Esophagus muscularis mucosa (tissue), 4 donors: ENCODE measurements around the gene RERE.

Experiments used
- CTCF ChIP-seq, 3 experiments: fragments of 200-600 bp in 2 of 3; fragments of 450-650 bp in 1 of 3; sonication (generic) in 2 of 3; IDR thresholded peaks; one replicate each; pipeline ENCODE4 v1.5.1; 2017 to 2019; ENCODE audit warnings: antibody characterized with exemption in 3 of 3, mild to moderate bottlenecking in 2 of 3, moderate library complexity in 1 of 3
- EP300 ChIP-seq: sonication (generic); formaldehyde crosslinking; IDR thresholded peaks from one replicate; pipeline ENCODE4 v1.6.1; 2017; ENCODE audit warnings: antibody characterized with exemption
- POLR2AphosphoS5 ChIP-seq, 2 donors: sonication (generic); formaldehyde crosslinking; IDR thresholded peaks; one replicate each; pipeline ENCODE4 v1.6.1; 2017; ENCODE audit warnings: antibody characterized with exemption in 2 of 2

GRCh38 chr1:8420318-8420717, 397.1 kb downstream of the RERE start:
- TF ChIP-seq CTCF (IDR thresholded peaks at IDR 0.05): no peak
- TF ChIP-seq POLR2AphosphoS5 (IDR thresholded peaks at IDR 0.05): no peak
- TF ChIP-seq EP300: no peak
